Left renal cortex interstitium (tissue), 4 donors: ENCODE measurements around the gene FUBP1. TPM values are rescaled to one million over a fixed set of nuclear protein-coding genes. Genes with fewer than 3 reads are reported as not detected.
A peak's percentile ranks its signal among the peaks of the same experiment; 100 is the strongest.
"Not testable (repeated sequence)": the region's sequence is repeated elsewhere in the genome, so short reads cannot be mapped to it uniquely, and the experiment has no call there.

ENCODE experiments used
- DNase-seq, 4 donors: peaks; one replicate each; pipeline ENCODE4 v3.0.0-alpha.2; 2013; ENCODE audit warnings: low read depth in 4 of 4, low spot score in 2 of 4, missing footprints in 1 of 4
- polyA plus RNA-seq, 4 donors: library from polyadenylated mRNA; unstranded; fragments of 120-200 nt; gene quantifications; one replicate each; pipeline ENCODE4 v1.2.1, GENCODE V29; 2013; ENCODE audit not compliant: insufficient read length in 4 of 4

The FUBP1 gene
- 100 to 1,000 TPM; 255 to 412 (median 336) TPM for polyA plus RNA-seq

GRCh38 chr1:77978969-77979876, at the start of gene FUBP1:
FUBP1 (minus strand) TSS chr1:77979072; CDS start chr1:77979004, 68 bp downstream.
- peak; percentile 98 to 100 (median 98) for DNase-seq

- DNase-seq: not testable (repeated sequence)
These were observed 42.3 kb upstream of the FUBP1 start for GRCh38 chr1:78021134-78021533.

GRCh38 chr1:78019024-78019423, 40.2 kb upstream of the FUBP1 start:
- no peak for DNase-seq

GRCh38 chr1:78015148-78015547, 36.3 kb upstream of the FUBP1 start:
- DNase-seq: no peak

GRCh38 chr1:78011050-78011449, 32.2 kb upstream of the FUBP1 start:
- no peak for DNase-seq

GRCh38 chr1:78009836-78010235, 31.0 kb upstream of the FUBP1 start:
- DNase-seq: no peak

- no peak for DNase-seq
These were observed 30.4 kb upstream of the FUBP1 start for GRCh38 chr1:78009276-78009675.

GRCh38 chr1:78007677-78008341, 28.9 kb upstream of the FUBP1 start:
- no peak for DNase-seq

GRCh38 chr1:78006521-78006920, 27.6 kb upstream of the FUBP1 start:
- no peak for DNase-seq

GRCh38 chr1:78005755-78006154, 26.9 kb upstream of the FUBP1 start:
- DNase-seq: peak; percentile 65 to 84 (median 71)

- DNase-seq: no peak
These were observed 26.5 kb upstream of the FUBP1 start for GRCh38 chr1:78005448-78005722.

- DNase-seq: peak; percentile 88 to 95 (median 92)
These were observed 26.0 kb upstream of the FUBP1 start, which contains the start of gene DNAJB4 for GRCh38 chr1:78004719-78005447. DNAJB4 (plus strand) TSS chr1:78004939; CDS start chr1:78005111, 172 bp downstream.

- DNase-seq: peak in 1 of 4 donors; percentile 65
These were observed 25.2 kb upstream of the FUBP1 start for GRCh38 chr1:78003882-78004718.

GRCh38 chr1:78003070-78003746, 24.3 kb upstream of the FUBP1 start:
- DNase-seq: no peak

- not testable (repeated sequence) for DNase-seq
These were observed 21.7 kb upstream of the FUBP1 start for GRCh38 chr1:78000536-78000935.

- DNase-seq: no peak
These were observed 17.9 kb upstream of the FUBP1 start for GRCh38 chr1:77996734-77997133.

GRCh38 chr1:77994117-77994705, 15.3 kb upstream of the FUBP1 start:
- DNase-seq: no peak

- no peak for DNase-seq
These were observed 12.8 kb upstream of the FUBP1 start for GRCh38 chr1:77991638-77992037.

GRCh38 chr1:77990629-77991204, 11.8 kb upstream of the FUBP1 start:
- DNase-seq: no peak
